WTC11 (cell line): ENCODE results near the gene TCN2. TPM values are rescaled to one million over a fixed set of nuclear protein-coding genes. Genes with fewer than 3 reads are reported as not detected.
A peak's percentile ranks its signal among the peaks of the same experiment; 100 is the strongest.

ENCODE experiments used
- ATAC-seq: fragments of 200-7000 bp; cut with Tn5 transposase; 2 replicates; pipeline ENCODE4 v1.10.0; 2021; ENCODE audit warnings: mild to moderate bottlenecking, moderate library complexity
- CTCF ChIA-PET: fragments of 300-600 bp; sonication (Branson Sonifier 250); formaldehyde crosslinking; loops from one replicate; lab custom pipeline; 2021; ENCODE audit warnings: antibody characterized with exemption; lab: Charles Lee
- POLR2A ChIA-PET: fragments of 350-600 bp; sonication (Branson Sonifier 250); formaldehyde crosslinking; loops from one replicate; lab custom pipeline; 2021; ENCODE audit warnings: antibody characterized with exemption; lab: Charles Lee
- DNase-seq: peaks from one replicate; pipeline ENCODE4 v3.0.0; 2021; ENCODE audit warnings: low spot score
- H3K27ac Mint-ChIP-seq: 2 replicates; pipeline ENCODE4 v1.8.0; 2021; ENCODE audit warnings: mixed read lengths
- H3K27me3 Mint-ChIP-seq: 2 replicates; pipeline ENCODE4 v1.8.0; 2021; ENCODE audit warnings: low read depth, mild to moderate bottlenecking, moderate library complexity, mixed read lengths
- H3K36me3 Mint-ChIP-seq: 2 replicates; pipeline ENCODE4 v1.8.0; 2021; ENCODE audit warnings: mixed read lengths
- H3K4me1 Mint-ChIP-seq: 2 replicates; pipeline ENCODE4 v1.8.0; 2022; ENCODE audit warnings: mixed read lengths
- H3K4me3 Mint-ChIP-seq: 2 replicates; pipeline ENCODE4 v1.8.0; 2021; ENCODE audit warnings: mild to moderate bottlenecking, moderate library complexity, mixed read lengths
- H3K9me3 Mint-ChIP-seq: 2 replicates; pipeline ENCODE4 v1.8.0; 2021; ENCODE audit warnings: mixed read lengths
- ARID4B ChIP-seq: sonication (generic); formaldehyde crosslinking; IDR thresholded peaks from 2 replicates; pipeline ENCODE4 v1.8.0; 2023; ENCODE audit warnings: missing genetic modification reagents, mild to moderate bottlenecking, borderline replicate concordance
- ATF6 ChIP-seq: sonication (generic); formaldehyde crosslinking; IDR thresholded peaks from 2 replicates; pipeline ENCODE4 v1.8.1; 2023; ENCODE audit warnings: mild to moderate bottlenecking, missing genetic modification reagents
- E2F4 ChIP-seq: sonication (generic); formaldehyde crosslinking; IDR thresholded peaks from 2 replicates; pipeline ENCODE4 v1.8.1; 2022; ENCODE audit warnings: low read depth, mild to moderate bottlenecking, moderate library complexity, missing genetic modification reagents, borderline replicate concordance
- FOXK1 ChIP-seq: sonication (generic); formaldehyde crosslinking; IDR thresholded peaks from 2 replicates; pipeline ENCODE4 v1.8.0; 2022; ENCODE audit warnings: mild to moderate bottlenecking, moderate library complexity, missing genetic modification reagents
- MYBL2 ChIP-seq: sonication (generic); formaldehyde crosslinking; IDR thresholded peaks from 2 replicates; pipeline ENCODE4 v1.8.1; 2023; ENCODE audit warnings: mild to moderate bottlenecking, moderate library complexity, missing genetic modification reagents
- PRRX2 ChIP-seq: fragments of 250-450 bp; sonication (Bioruptor Pico); IDR thresholded peaks from 2 replicates; pipeline ENCODE4 v1.8.0; 2021; ENCODE audit warnings: mild to moderate bottlenecking
- RELA ChIP-seq: sonication (generic); formaldehyde crosslinking; IDR thresholded peaks from 2 replicates; pipeline ENCODE4 v1.8.1; 2022; ENCODE audit warnings: missing genetic modification reagents, mild to moderate bottlenecking, borderline replicate concordance
- RORB ChIP-seq: fragments of 250-450 bp; sonication (Bioruptor Pico); IDR thresholded peaks from 2 replicates; pipeline ENCODE4 v1.9.0; 2021; ENCODE audit warnings: mild to moderate bottlenecking
- total RNA-seq: library from RNA; stranded (reverse); gene quantifications from 3 replicates; pipeline ENCODE4 v1.2.3, GENCODE V29; 2021
- TF ChIP-seq, protein P1 (sequence below): sonication (generic); formaldehyde crosslinking; IDR thresholded peaks from 2 replicates; pipeline ENCODE4 v1.8.1; 2023; ENCODE audit warnings: mild to moderate bottlenecking, missing genetic modification reagents, borderline replicate concordance
- TF ChIP-seq, protein P2 (sequence below): sonication (generic); formaldehyde crosslinking; IDR thresholded peaks from 2 replicates; pipeline ENCODE4 v1.8.0; 2022; ENCODE audit warnings: mild to moderate bottlenecking, missing genetic modification reagents
- TF ChIP-seq, protein P3 (sequence below): fragments of 200-600 bp; IDR thresholded peaks from 2 replicates; pipeline ENCODE4 v1.8.0; 2022; ENCODE audit warnings: antibody characterized with exemption
- TF ChIP-seq, protein P4 (sequence below): sonication (generic); formaldehyde crosslinking; IDR thresholded peaks from 2 replicates; pipeline ENCODE4 v1.8.0; 2022; ENCODE audit warnings: missing genetic modification reagents

TCN2 gene
- total RNA-seq, 1 experiment from 2014 or later = 39.0 TPM

- TF ChIP-seq, protein P1, sequence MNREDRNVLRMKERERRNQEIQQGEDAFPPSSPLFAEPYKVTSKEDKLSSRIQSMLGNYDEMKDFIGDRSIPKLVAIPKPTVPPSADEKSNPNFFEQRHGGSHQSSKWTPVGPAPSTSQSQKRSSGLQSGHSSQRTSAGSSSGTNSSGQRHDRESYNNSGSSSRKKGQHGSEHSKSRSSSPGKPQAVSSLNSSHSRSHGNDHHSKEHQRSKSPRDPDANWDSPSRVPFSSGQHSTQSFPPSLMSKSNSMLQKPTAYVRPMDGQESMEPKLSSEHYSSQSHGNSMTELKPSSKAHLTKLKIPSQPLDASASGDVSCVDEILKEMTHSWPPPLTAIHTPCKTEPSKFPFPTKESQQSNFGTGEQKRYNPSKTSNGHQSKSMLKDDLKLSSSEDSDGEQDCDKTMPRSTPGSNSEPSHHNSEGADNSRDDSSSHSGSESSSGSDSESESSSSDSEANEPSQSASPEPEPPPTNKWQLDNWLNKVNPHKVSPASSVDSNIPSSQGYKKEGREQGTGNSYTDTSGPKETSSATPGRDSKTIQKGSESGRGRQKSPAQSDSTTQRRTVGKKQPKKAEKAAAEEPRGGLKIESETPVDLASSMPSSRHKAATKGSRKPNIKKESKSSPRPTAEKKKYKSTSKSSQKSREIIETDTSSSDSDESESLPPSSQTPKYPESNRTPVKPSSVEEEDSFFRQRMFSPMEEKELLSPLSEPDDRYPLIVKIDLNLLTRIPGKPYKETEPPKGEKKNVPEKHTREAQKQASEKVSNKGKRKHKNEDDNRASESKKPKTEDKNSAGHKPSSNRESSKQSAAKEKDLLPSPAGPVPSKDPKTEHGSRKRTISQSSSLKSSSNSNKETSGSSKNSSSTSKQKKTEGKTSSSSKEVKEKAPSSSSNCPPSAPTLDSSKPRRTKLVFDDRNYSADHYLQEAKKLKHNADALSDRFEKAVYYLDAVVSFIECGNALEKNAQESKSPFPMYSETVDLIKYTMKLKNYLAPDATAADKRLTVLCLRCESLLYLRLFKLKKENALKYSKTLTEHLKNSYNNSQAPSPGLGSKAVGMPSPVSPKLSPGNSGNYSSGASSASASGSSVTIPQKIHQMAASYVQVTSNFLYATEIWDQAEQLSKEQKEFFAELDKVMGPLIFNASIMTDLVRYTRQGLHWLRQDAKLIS = no peak
- no peak for TF ChIP-seq RORB (CRISPR knock-in tag)
- TF ChIP-seq ATF6 = no peak
- TF ChIP-seq, all 79 proteins: peak for 0
Measured at GRCh38 chr22:30667107-30667493, 60.1 kb downstream of the TCN2 start (continued).

- ChIA-PET CTCF (interaction anchor here (0.6 to 3.3 kb wide), 11 partner anchors 11 to 87 kb away, joined by 3 to 32 read pairs (median 4); partner anchors contain the start of genes SLC35E4 and TCN2), POLR2A (interaction anchor here (1.4 kb wide), 1 partner anchor 26 kb away, joined by 3 read pairs; no protein-coding TSS in a partner anchor)
- H3K4me1 Mint-ChIP-seq = peaks cover 12% of the 10 kb centered on the region
- H3K4me3 Mint-ChIP-seq = peak within 1 kb of the TSS; percentile 84
- no peaks in the 10 kb centered on the region for H3K36me3 Mint-ChIP-seq
- ATAC-seq (peak; percentile 98), DNase-seq (peak; percentile 98)
- H3K9me3 Mint-ChIP-seq = no peaks in the 10 kb centered on the region
- H3K27ac Mint-ChIP-seq = peak within 1 kb of the TSS; percentile 52; the same call in 1 of the 2 replicates
- H3K27me3 Mint-ChIP-seq = peaks cover 36% of the 10 kb centered on the region
- no peak for TF ChIP-seq RELA (CRISPR knock-in tag)
- TF ChIP-seq FOXK1 = peak; percentile 33; the same call in 1 of the 2 replicates
- TF ChIP-seq PRRX2 (CRISPR knock-in tag) = no peak
- no peak for TF ChIP-seq RORB (CRISPR knock-in tag)
- TF ChIP-seq, protein P2, sequence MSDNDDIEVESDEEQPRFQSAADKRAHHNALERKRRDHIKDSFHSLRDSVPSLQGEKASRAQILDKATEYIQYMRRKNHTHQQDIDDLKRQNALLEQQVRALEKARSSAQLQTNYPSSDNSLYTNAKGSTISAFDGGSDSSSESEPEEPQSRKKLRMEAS (CRISPR knock-in tag) = peak; percentile 51
- TF ChIP-seq E2F4 (CRISPR knock-in tag) = 0 out of 2 replicates have a peak, but pooled peaks have one; percentile 50
- TF ChIP-seq, protein P3, sequence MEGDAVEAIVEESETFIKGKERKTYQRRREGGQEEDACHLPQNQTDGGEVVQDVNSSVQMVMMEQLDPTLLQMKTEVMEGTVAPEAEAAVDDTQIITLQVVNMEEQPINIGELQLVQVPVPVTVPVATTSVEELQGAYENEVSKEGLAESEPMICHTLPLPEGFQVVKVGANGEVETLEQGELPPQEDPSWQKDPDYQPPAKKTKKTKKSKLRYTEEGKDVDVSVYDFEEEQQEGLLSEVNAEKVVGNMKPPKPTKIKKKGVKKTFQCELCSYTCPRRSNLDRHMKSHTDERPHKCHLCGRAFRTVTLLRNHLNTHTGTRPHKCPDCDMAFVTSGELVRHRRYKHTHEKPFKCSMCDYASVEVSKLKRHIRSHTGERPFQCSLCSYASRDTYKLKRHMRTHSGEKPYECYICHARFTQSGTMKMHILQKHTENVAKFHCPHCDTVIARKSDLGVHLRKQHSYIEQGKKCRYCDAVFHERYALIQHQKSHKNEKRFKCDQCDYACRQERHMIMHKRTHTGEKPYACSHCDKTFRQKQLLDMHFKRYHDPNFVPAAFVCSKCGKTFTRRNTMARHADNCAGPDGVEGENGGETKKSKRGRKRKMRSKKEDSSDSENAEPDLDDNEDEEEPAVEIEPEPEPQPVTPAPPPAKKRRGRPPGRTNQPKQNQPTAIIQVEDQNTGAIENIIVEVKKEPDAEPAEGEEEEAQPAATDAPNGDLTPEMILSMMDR = peak; percentile 37; the same call in 1 of the 2 replicates
- TF ChIP-seq ARID4B (CRISPR knock-in tag) = peak; percentile 49; the same call in 1 of the 2 replicates
- 0 out of 2 replicates have a peak, but pooled peaks have one; percentile 34 for TF ChIP-seq MYBL2 (CRISPR knock-in tag)
- TF ChIP-seq, protein P4, sequence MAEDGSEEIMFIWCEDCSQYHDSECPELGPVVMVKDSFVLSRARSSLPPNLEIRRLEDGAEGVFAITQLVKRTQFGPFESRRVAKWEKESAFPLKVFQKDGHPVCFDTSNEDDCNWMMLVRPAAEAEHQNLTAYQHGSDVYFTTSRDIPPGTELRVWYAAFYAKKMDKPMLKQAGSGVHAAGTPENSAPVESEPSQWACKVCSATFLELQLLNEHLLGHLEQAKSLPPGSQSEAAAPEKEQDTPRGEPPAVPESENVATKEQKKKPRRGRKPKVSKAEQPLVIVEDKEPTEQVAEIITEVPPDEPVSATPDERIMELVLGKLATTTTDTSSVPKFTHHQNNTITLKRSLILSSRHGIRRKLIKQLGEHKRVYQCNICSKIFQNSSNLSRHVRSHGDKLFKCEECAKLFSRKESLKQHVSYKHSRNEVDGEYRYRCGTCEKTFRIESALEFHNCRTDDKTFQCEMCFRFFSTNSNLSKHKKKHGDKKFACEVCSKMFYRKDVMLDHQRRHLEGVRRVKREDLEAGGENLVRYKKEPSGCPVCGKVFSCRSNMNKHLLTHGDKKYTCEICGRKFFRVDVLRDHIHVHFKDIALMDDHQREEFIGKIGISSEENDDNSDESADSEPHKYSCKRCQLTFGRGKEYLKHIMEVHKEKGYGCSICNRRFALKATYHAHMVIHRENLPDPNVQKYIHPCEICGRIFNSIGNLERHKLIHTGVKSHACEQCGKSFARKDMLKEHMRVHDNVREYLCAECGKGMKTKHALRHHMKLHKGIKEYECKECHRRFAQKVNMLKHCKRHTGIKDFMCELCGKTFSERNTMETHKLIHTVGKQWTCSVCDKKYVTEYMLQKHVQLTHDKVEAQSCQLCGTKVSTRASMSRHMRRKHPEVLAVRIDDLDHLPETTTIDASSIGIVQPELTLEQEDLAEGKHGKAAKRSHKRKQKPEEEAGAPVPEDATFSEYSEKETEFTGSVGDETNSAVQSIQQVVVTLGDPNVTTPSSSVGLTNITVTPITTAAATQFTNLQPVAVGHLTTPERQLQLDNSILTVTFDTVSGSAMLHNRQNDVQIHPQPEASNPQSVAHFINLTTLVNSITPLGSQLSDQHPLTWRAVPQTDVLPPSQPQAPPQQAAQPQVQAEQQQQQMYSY (CRISPR knock-in tag) = 0 out of 2 replicates have a peak, but pooled peaks have one; percentile 24
Measured at GRCh38 chr22:30667494-30668385, 60.8 kb downstream of the TCN2 start, which contains the start of gene DUSP18. Gene DUSP18 (minus strand): TSS chr22:30667875. CDS start chr22:30664003, 3,872 bp downstream.
